ENCODE results near the gene HMGXB4.

DNA sequence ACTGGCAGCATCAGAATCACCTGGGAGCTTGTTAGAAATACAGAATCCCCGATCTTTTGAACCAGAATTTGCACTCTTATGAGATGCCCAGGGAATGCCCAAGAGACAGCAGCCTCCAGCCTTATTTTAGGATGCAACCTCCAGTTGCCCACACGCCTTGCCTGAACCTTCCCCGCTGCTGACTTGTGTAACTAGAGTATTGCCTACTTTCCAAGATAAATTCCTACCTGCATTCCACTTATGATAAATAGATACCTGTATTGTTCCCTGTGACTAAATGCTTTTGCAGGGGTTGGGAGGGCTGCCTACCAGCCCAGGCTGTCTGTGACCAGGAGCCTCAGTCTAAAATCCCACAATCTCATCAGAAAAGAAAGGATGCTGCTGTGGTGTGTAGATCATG lies 44.3 kb upstream of the HMGXB4 start:
- TF ChIP-seq, protein P1, sequence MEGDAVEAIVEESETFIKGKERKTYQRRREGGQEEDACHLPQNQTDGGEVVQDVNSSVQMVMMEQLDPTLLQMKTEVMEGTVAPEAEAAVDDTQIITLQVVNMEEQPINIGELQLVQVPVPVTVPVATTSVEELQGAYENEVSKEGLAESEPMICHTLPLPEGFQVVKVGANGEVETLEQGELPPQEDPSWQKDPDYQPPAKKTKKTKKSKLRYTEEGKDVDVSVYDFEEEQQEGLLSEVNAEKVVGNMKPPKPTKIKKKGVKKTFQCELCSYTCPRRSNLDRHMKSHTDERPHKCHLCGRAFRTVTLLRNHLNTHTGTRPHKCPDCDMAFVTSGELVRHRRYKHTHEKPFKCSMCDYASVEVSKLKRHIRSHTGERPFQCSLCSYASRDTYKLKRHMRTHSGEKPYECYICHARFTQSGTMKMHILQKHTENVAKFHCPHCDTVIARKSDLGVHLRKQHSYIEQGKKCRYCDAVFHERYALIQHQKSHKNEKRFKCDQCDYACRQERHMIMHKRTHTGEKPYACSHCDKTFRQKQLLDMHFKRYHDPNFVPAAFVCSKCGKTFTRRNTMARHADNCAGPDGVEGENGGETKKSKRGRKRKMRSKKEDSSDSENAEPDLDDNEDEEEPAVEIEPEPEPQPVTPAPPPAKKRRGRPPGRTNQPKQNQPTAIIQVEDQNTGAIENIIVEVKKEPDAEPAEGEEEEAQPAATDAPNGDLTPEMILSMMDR (IDR thresholded peaks at IDR 0.05), result no peak
- no peak for TF ChIP-seq POLR2A (IDR thresholded peaks at IDR 0.05)
